DND-41 (cell line): ENCODE measurements around the gene QSOX1.

Experiments
- ATAC-seq: fragments of 200-7000 bp; cut with Tn5 transposase; 3 replicates; pipeline ENCODE4 v1.9.1; 2021; ENCODE audit warnings: low read depth; ENCODE audit not compliant: insufficient read depth
- DNase-seq: peaks from one replicate; pipeline ENCODE4 v3.0.0-alpha.2; 2020
- H2AFZ ChIP-seq: 2 replicates; pipeline ENCODE4 v1.6.0; 2012; ENCODE audit warnings: low read depth, low read length
- H3K27ac ChIP-seq: 2 replicates; pipeline ENCODE4 v1.5.1; 2012; ENCODE audit warnings: low read length, inconsistent platforms
- H3K27me3 ChIP-seq: fragments of 200-600 bp; sonication (generic); 2 replicates; pipeline ENCODE4 v1.6.0; 2012; ENCODE audit warnings: low read length, mild to moderate bottlenecking, inconsistent platforms; ENCODE audit not compliant: insufficient read depth, poor library complexity
- H3K36me3 ChIP-seq: 2 replicates; pipeline ENCODE4 v1.5.1; 2012; ENCODE audit warnings: low read length, inconsistent platforms; ENCODE audit not compliant: insufficient read depth
- H3K4me1 ChIP-seq: 2 replicates; pipeline ENCODE4 v1.5.1; 2012; ENCODE audit warnings: mild to moderate bottlenecking, low read length; ENCODE audit not compliant: insufficient read depth
- H3K4me2 ChIP-seq: 2 replicates; pipeline ENCODE4 v1.6.0; 2012; ENCODE audit warnings: mild to moderate bottlenecking, moderate library complexity, low read length, inconsistent platforms; ENCODE audit not compliant: insufficient read depth
- H3K4me3 ChIP-seq, 2 experiments: fragments of 200-600 bp in 1 of 2; shearing (Covaris generic) in 1 of 2; 2 replicates each; pipeline ENCODE4 v1.5.1; 2012 to 2016; ENCODE audit warnings: inconsistent platforms in 2 of 2, low read length in 2 of 2, mild to moderate bottlenecking in 2 of 2, low read depth in 1 of 2, moderate library complexity in 1 of 2
- H3K79me2 ChIP-seq: 2 replicates; pipeline ENCODE4 v1.6.0; 2012; ENCODE audit warnings: low read length, inconsistent platforms; ENCODE audit not compliant: insufficient read depth
- H3K9ac ChIP-seq: 2 replicates; pipeline ENCODE4 v1.6.0; 2012; ENCODE audit warnings: low read depth, mild to moderate bottlenecking, inconsistent platforms, low read length, moderate library complexity
- H3K9me3 ChIP-seq: 2 replicates; pipeline ENCODE4 v1.5.1; 2012; ENCODE audit warnings: low read length, moderate library complexity, mild to moderate bottlenecking, inconsistent platforms; ENCODE audit not compliant: insufficient read depth, severe bottlenecking
- H4K20me1 ChIP-seq: 2 replicates; pipeline ENCODE4 v1.6.0; 2012; ENCODE audit warnings: low read length; ENCODE audit not compliant: insufficient read depth
- EZH2 ChIP-seq: IDR thresholded peaks from 3 replicates; pipeline ENCODE4 v1.6.1; 2012; ENCODE audit warnings: borderline replicate concordance, low read depth, mild to moderate bottlenecking, moderate library complexity, low read length, inconsistent platforms; ENCODE audit not compliant: severe bottlenecking
- TF ChIP-seq, protein P1 (sequence below): IDR thresholded peaks from 2 replicates; pipeline ENCODE4 v1.5.1; 2012; ENCODE audit warnings: borderline replicate concordance, low read length, moderate library complexity, mild to moderate bottlenecking; ENCODE audit not compliant: poor library complexity, severe bottlenecking; ENCODE audit errors: extremely low read depth

Gene QSOX1

DNA sequence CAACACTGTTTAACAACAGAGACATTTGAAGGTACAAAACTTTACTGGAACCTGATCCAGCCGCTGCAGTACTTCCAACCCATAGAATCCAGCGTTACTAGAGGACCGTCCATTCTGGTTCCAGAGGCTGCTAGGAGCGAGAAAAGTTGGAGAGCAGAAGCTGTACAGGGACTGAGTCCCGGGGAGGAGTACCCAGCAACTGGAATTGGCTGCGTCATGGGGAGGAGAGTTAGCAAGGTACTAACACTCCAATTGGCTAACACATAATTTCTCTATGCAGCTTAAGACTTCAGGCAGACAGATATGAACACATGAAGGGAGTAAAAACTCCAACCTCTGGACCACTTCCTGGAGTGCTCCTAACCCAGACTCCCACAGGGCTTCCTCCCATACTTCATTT lies 2.1 kb upstream of the QSOX1 start:
- Histone ChIP-seq H4K20me1 (no peaks in the 10 kb centered on the region), H3K27ac (no peak overlapping the region), H3K36me3 (no peaks in the 10 kb centered on the region; the same call in 1 of the 2 replicates), H2AFZ (0 out of 2 replicates have a peak overlapping the region, but pooled peaks have one; percentile 36), H3K9me3 (no peaks in the 10 kb centered on the region), H3K9ac (no peak overlapping the region), H3K4me2 (no peak overlapping the region), H3K4me1 (peaks cover 34% of the 10 kb centered on the region), H3K79me2 (peaks cover 7% of the 10 kb centered on the region), H3K4me3 (no peak overlapping the region), H3K27me3 (no peaks in the 10 kb centered on the region)
- DNase-seq (no peak), ATAC-seq (no peak)
- TF ChIP-seq, protein P1, sequence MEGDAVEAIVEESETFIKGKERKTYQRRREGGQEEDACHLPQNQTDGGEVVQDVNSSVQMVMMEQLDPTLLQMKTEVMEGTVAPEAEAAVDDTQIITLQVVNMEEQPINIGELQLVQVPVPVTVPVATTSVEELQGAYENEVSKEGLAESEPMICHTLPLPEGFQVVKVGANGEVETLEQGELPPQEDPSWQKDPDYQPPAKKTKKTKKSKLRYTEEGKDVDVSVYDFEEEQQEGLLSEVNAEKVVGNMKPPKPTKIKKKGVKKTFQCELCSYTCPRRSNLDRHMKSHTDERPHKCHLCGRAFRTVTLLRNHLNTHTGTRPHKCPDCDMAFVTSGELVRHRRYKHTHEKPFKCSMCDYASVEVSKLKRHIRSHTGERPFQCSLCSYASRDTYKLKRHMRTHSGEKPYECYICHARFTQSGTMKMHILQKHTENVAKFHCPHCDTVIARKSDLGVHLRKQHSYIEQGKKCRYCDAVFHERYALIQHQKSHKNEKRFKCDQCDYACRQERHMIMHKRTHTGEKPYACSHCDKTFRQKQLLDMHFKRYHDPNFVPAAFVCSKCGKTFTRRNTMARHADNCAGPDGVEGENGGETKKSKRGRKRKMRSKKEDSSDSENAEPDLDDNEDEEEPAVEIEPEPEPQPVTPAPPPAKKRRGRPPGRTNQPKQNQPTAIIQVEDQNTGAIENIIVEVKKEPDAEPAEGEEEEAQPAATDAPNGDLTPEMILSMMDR: no peak
- TF ChIP-seq EZH2: no peak

DNA sequence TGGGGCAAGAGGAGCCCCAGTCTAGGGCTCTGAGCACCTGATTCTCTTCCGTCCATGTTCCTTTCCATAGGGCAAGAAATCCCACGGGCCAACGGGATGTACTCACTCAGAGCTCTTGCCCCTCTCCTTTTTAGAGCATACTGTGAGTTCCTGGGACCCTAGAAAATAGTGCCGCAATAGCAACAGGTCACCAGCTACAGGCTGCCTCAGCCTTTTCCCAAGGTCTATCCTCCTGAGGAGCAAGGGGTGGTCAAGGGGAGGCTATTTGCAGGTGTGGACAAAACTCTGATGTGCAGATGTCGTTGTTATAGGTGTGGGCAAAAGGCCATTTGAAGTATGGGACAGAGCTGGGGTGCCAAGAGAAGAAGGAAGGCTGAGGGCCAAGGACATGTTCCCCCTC lies 1.6 kb upstream of the QSOX1 start:
- peaks cover 7% of the 10 kb centered on the region for H3K79me2 ChIP-seq
- H4K20me1 ChIP-seq: no peaks in the 10 kb centered on the region
- H3K4me1 ChIP-seq: peaks cover 34% of the 10 kb centered on the region
- ATAC-seq (no peak), DNase-seq (no peak)
- H3K27me3 ChIP-seq: no peaks in the 10 kb centered on the region
- no peak for TF ChIP-seq EZH2
- TF ChIP-seq, protein P1: no peak
- H3K9ac ChIP-seq: no peak overlapping the region
- no peaks in the 10 kb centered on the region; the same call in 1 of the 2 replicates for H3K36me3 ChIP-seq
- H2AFZ ChIP-seq: 0 out of 2 replicates have a peak overlapping the region, but pooled peaks have one; percentile 36
- H3K4me2 ChIP-seq: peak overlapping the region; percentile 99; the same call in 1 of the 2 replicates
- no peaks in the 10 kb centered on the region for H3K9me3 ChIP-seq
- H3K4me3 ChIP-seq: no peak overlapping the region
- H3K27ac ChIP-seq: no peak overlapping the region

- Histone ChIP-seq H3K27ac (peak overlapping the region; percentile 99), H2AFZ (peak overlapping the region; percentile 98), H3K79me2 (peaks cover 7% of the 10 kb centered on the region), H4K20me1 (no peaks in the 10 kb centered on the region), H3K27me3 (no peaks in the 10 kb centered on the region), H3K9ac (peak overlapping the region; percentile 84), H3K36me3 (no peaks in the 10 kb centered on the region; the same call in 1 of the 2 replicates), H3K9me3 (no peaks in the 10 kb centered on the region), H3K4me1 (peaks cover 34% of the 10 kb centered on the region), H3K4me2 (peak overlapping the region; percentile 99), H3K4me3 (peak overlapping the region; percentile 65 to 90)
- DNase-seq: no peak
- ATAC-seq: no peak
- no peak for TF ChIP-seq EZH2
- TF ChIP-seq, protein P1: no peak
Observed at GRCh38 chr1:180154003-180154324, 705 bp upstream of the QSOX1 start.
